ENCODE measurements around the gene RASAL1. TPM values are rescaled to one million over a fixed set of nuclear protein-coding genes. Genes with fewer than 3 reads are reported as not detected.

RASAL1 gene
- total RNA-seq, 1 donor from 2014 or later: 0.26 TPM

GRCh38 chr12:113082486-113083148, 52.9 kb downstream of the RASAL1 start:
- intact Hi-C loops (cut with DNase I): no loop called here
- Histone ChIP-seq H3K27ac (no peak overlapping the region), H3K9me3 (no peaks in the 10 kb centered on the region), H3K4me3 (no peak overlapping the region), H3K36me3 (no peaks in the 10 kb centered on the region), H3K27me3 (peaks cover 10% of the 10 kb centered on the region), H3K4me1 (no peaks in the 10 kb centered on the region)
- ATAC-seq (no peak), DNase-seq (no peak)
- TF ChIP-seq CTCF (IDR thresholded peaks at IDR 0.05): no peak

GRCh38 chr12:113081873-113082272, 53.7 kb downstream of the RASAL1 start:
- Histone ChIP-seq H3K4me3 (no peak overlapping the region), H3K4me1 (no peaks in the 10 kb centered on the region), H3K27ac (no peak overlapping the region), H3K36me3 (no peaks in the 10 kb centered on the region), H3K27me3 (peaks cover 10% of the 10 kb centered on the region), H3K9me3 (no peaks in the 10 kb centered on the region)
- intact Hi-C loops (cut with DNase I): no loop called here
- ATAC-seq: no peak
- DNase-seq: no peak
- no peak for TF ChIP-seq CTCF (IDR thresholded peaks at IDR 0.05)

- DNase-seq: no peak
- Histone ChIP-seq H3K36me3 (no peaks in the 10 kb centered on the region), H3K9me3 (no peaks in the 10 kb centered on the region), H3K27ac (no peak overlapping the region), H3K27me3 (peaks cover 16% of the 10 kb centered on the region), H3K4me1 (no peaks in the 10 kb centered on the region), H3K4me3 (no peak overlapping the region)
- ATAC-seq: no peak
- TF ChIP-seq CTCF (IDR thresholded peaks at IDR 0.05): no peak
- intact Hi-C loops (cut with DNase I): no loop called here
Measured at GRCh38 chr12:113077859-113078255, 57.7 kb downstream of the RASAL1 start.

GRCh38 chr12:113077057-113077858, 58.3 kb downstream of the RASAL1 start:
- Histone ChIP-seq H3K4me1 (no peaks in the 10 kb centered on the region), H3K27ac (no peak overlapping the region), H3K9me3 (no peaks in the 10 kb centered on the region), H3K27me3 (peaks cover 16% of the 10 kb centered on the region), H3K4me3 (no peak overlapping the region), H3K36me3 (no peaks in the 10 kb centered on the region)
- no peak for ATAC-seq
- DNase-seq: no peak
- no peak for TF ChIP-seq CTCF (IDR thresholded peaks at IDR 0.05)
- intact Hi-C loops (cut with DNase I): no loop called here

GRCh38 chr12:113075137-113075683, 60.4 kb downstream of the RASAL1 start:
- no peak for ATAC-seq
- intact Hi-C loops (cut with DNase I): no loop called here
- Histone ChIP-seq H3K27ac (no peak overlapping the region), H3K27me3 (peaks cover 15% of the 10 kb centered on the region), H3K36me3 (no peaks in the 10 kb centered on the region), H3K9me3 (no peaks in the 10 kb centered on the region), H3K4me3 (no peak overlapping the region), H3K4me1 (no peaks in the 10 kb centered on the region)
- DNase-seq: no peak
- no peak for TF ChIP-seq CTCF (IDR thresholded peaks at IDR 0.05)
